ENCODE results near the gene RB1. TPM values are rescaled to one million over a fixed set of nuclear protein-coding genes. Genes with fewer than 3 reads are reported as not detected.

RB1 gene
- total RNA-seq, 1 experiment from 2014 or later, result 57.1 TPM

- H3K27ac ChIP-seq (ENCODE audit: low read depth, low read length, poor library complexity, severe bottlenecking), result peak overlapping the region; percentile 21
- intact Hi-C loops (cut with micrococcal nuclease; ENCODE audit: unreplicated experiment), result no loop called here
- H3K9me3 ChIP-seq (ENCODE audit: low read depth, low read length, poor library complexity, severe bottlenecking), result no peaks in the 10 kb centered on the region
- TF ChIP-seq EZH2 (IDR thresholded peaks at IDR 0.05; ENCODE audit: borderline replicate concordance, low read depth, low read length, poor library complexity, severe bottlenecking) (no peak), CTCF (conservative IDR thresholded peaks at IDR 0.05; ENCODE audit: low read depth, low read length) (no peak)
- ChIA-PET POLR2A (ENCODE audit: low non-redundant PET) (no interaction called here), CTCF (interaction anchor here (0.6 kb wide), 1 partner anchor 97 kb away, joined by 5 read pairs; no protein-coding TSS in a partner anchor)
- H3K4me1 ChIP-seq (ENCODE audit: insufficient read depth, low read length, poor library complexity, severe bottlenecking), result peaks cover 22% of the 10 kb centered on the region
- no peak overlapping the region for H3K4me3 ChIP-seq (ENCODE audit: low read depth, low read length, poor library complexity, severe bottlenecking)
- no TSS peak for BruUV-seq (replicated peaks)
- no peaks in the 10 kb centered on the region for H3K27me3 ChIP-seq (replicated peaks; ENCODE audit: insufficient read depth, low read depth, low read length, poor library complexity)
- no peak for DNase-seq (ENCODE audit: low spot score)
- H3K36me3 ChIP-seq (ENCODE audit: insufficient read depth, low read length, poor library complexity, severe bottlenecking), result no peaks in the 10 kb centered on the region
Measured at GRCh38 chr13:48401480-48401879, 97.9 kb downstream of the RB1 start.

GRCh38 chr13:48402325-48402932, 98.9 kb downstream of the RB1 start:
- no peak overlapping the region for H3K27ac ChIP-seq (ENCODE audit: low read depth, low read length, poor library complexity, severe bottlenecking)
- no peak overlapping the region for H3K4me3 ChIP-seq (ENCODE audit: low read depth, low read length, poor library complexity, severe bottlenecking)
- no peaks in the 10 kb centered on the region for H3K9me3 ChIP-seq (ENCODE audit: low read depth, low read length, poor library complexity, severe bottlenecking)
- no peaks in the 10 kb centered on the region for H3K27me3 ChIP-seq (replicated peaks; ENCODE audit: insufficient read depth, low read depth, low read length, poor library complexity)
- TF ChIP-seq EZH2 (IDR thresholded peaks at IDR 0.05; ENCODE audit: borderline replicate concordance, low read depth, low read length, poor library complexity, severe bottlenecking), result no peak
- no peak for TF ChIP-seq CTCF (conservative IDR thresholded peaks at IDR 0.05; ENCODE audit: low read depth, low read length)
- ChIA-PET POLR2A (ENCODE audit: low non-redundant PET) (no interaction called here), CTCF (no interaction called here)
- BruUV-seq (replicated peaks), result no TSS peak
- no peaks in the 10 kb centered on the region for H3K36me3 ChIP-seq (ENCODE audit: insufficient read depth, low read length, poor library complexity, severe bottlenecking)
- peaks cover 22% of the 10 kb centered on the region for H3K4me1 ChIP-seq (ENCODE audit: insufficient read depth, low read length, poor library complexity, severe bottlenecking)
- intact Hi-C loops (cut with micrococcal nuclease; ENCODE audit: unreplicated experiment), result no loop called here
- no peak for DNase-seq (ENCODE audit: low spot score)

- ChIA-PET CTCF (no interaction called here), POLR2A (ENCODE audit: low non-redundant PET) (no interaction called here)
- TF ChIP-seq CTCF (conservative IDR thresholded peaks at IDR 0.05; ENCODE audit: low read depth, low read length), result no peak
- no peak for TF ChIP-seq EZH2 (IDR thresholded peaks at IDR 0.05; ENCODE audit: borderline replicate concordance, low read depth, low read length, poor library complexity, severe bottlenecking)
- no peak overlapping the region for H3K4me3 ChIP-seq (ENCODE audit: low read depth, low read length, poor library complexity, severe bottlenecking)
- no peak overlapping the region for H3K27ac ChIP-seq (ENCODE audit: low read depth, low read length, poor library complexity, severe bottlenecking)
- BruUV-seq (replicated peaks), result no TSS peak
- H3K27me3 ChIP-seq (replicated peaks; ENCODE audit: insufficient read depth, low read depth, low read length, poor library complexity), result no peaks in the 10 kb centered on the region
- no peaks in the 10 kb centered on the region for H3K9me3 ChIP-seq (ENCODE audit: low read depth, low read length, poor library complexity, severe bottlenecking)
- intact Hi-C loops (cut with micrococcal nuclease; ENCODE audit: unreplicated experiment), result no loop called here
- no peaks in the 10 kb centered on the region for H3K36me3 ChIP-seq (ENCODE audit: insufficient read depth, low read length, poor library complexity, severe bottlenecking)
- H3K4me1 ChIP-seq (ENCODE audit: insufficient read depth, low read length, poor library complexity, severe bottlenecking), result peaks cover 22% of the 10 kb centered on the region
- peak; percentile 6 for DNase-seq (ENCODE audit: low spot score)
Measured at GRCh38 chr13:48403151-48403631, 99.6 kb downstream of the RB1 start.

Data from A673 (cell line).